ENCODE results near the gene VPS41.
"Not testable (repeated sequence)": the region's sequence is repeated elsewhere in the genome, so short reads cannot be mapped to it uniquely, and the experiment has no call there.

Gene VPS41

GRCh38 chr7:38855386-38855785 is 53.6 kb downstream of the VPS41 start:
- Histone ChIP-seq H3K4me3 (ENCODE audit: low read depth, low read length) (no peak overlapping the region), H3K9ac (ENCODE audit: low read depth, low read length) (no peak overlapping the region), H3K27me3 (ENCODE audit: control insufficient read depth, insufficient read depth, low read length) (no peaks in the 10 kb centered on the region), H3K9me3 (ENCODE audit: control insufficient read depth, insufficient read depth, low read length) (no peaks in the 10 kb centered on the region), H3K27ac (ENCODE audit: low read depth, low read length) (no peak overlapping the region), H3K36me3 (ENCODE audit: control insufficient read depth, insufficient read depth, low read length) (no peaks in the 10 kb centered on the region), H3K4me1 (ENCODE audit: control insufficient read depth, insufficient read depth, low read length) (peaks cover 3% of the 10 kb centered on the region; the same call in 1 of the 2 replicates)

DNA sequence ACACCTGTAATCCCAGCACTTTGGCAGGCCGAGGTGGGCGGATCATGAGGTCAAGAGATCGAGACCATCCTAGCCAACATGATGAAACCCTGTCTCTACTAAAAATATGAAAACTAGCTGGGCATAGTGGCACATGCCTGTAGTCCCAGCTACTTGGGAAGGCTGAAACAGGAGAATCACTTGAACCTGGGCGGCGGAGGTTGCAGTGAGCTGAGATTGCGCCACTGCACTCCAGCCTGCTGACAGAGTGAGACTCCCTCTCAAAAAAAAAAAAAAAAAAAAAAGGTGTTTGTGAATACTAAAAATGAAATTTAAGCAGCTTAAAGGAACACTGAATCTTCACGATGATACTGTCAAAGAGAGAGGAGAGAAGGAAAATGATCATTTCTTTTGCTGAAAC is 54.0 kb downstream of the VPS41 start:
- not testable (repeated sequence) for H3K4me1 ChIP-seq (ENCODE audit: control insufficient read depth, insufficient read depth, low read length); H3K9ac ChIP-seq (ENCODE audit: low read depth, low read length); H3K27ac ChIP-seq (ENCODE audit: low read depth, low read length); H3K27me3 ChIP-seq (ENCODE audit: control insufficient read depth, insufficient read depth, low read length); H3K4me3 ChIP-seq (ENCODE audit: low read depth, low read length); H3K9me3 ChIP-seq (ENCODE audit: control insufficient read depth, insufficient read depth, low read length); H3K36me3 ChIP-seq (ENCODE audit: control insufficient read depth, insufficient read depth, low read length)

- no peak overlapping the region for H3K27ac ChIP-seq (ENCODE audit: low read depth, low read length)
- no peaks in the 10 kb centered on the region for H3K36me3 ChIP-seq (ENCODE audit: control insufficient read depth, insufficient read depth, low read length)
- H3K9ac ChIP-seq (ENCODE audit: low read depth, low read length) = no peak overlapping the region
- H3K9me3 ChIP-seq (ENCODE audit: control insufficient read depth, insufficient read depth, low read length) = no peaks in the 10 kb centered on the region
- H3K4me1 ChIP-seq (ENCODE audit: control insufficient read depth, insufficient read depth, low read length) = peaks cover 3% of the 10 kb centered on the region; the same call in 1 of the 2 replicates
- H3K4me3 ChIP-seq (ENCODE audit: low read depth, low read length) = no peak overlapping the region
- H3K27me3 ChIP-seq (ENCODE audit: control insufficient read depth, insufficient read depth, low read length) = no peaks in the 10 kb centered on the region
Measured at GRCh38 chr7:38851321-38851720, 57.7 kb downstream of the VPS41 start.

- H3K27me3 ChIP-seq (ENCODE audit: control insufficient read depth, insufficient read depth, low read length) = no peaks in the 10 kb centered on the region
- H3K9me3 ChIP-seq (ENCODE audit: control insufficient read depth, insufficient read depth, low read length) = no peaks in the 10 kb centered on the region
- H3K36me3 ChIP-seq (ENCODE audit: control insufficient read depth, insufficient read depth, low read length) = no peaks in the 10 kb centered on the region
- no peak overlapping the region for H3K27ac ChIP-seq (ENCODE audit: low read depth, low read length)
- H3K4me1 ChIP-seq (ENCODE audit: control insufficient read depth, insufficient read depth, low read length) = peaks cover 1% of the 10 kb centered on the region; the same call in 1 of the 2 replicates
- H3K4me3 ChIP-seq (ENCODE audit: low read depth, low read length) = no peak overlapping the region
- no peak overlapping the region for H3K9ac ChIP-seq (ENCODE audit: low read depth, low read length)
Measured at GRCh38 chr7:38846280-38846679, 62.7 kb downstream of the VPS41 start.

DNA sequence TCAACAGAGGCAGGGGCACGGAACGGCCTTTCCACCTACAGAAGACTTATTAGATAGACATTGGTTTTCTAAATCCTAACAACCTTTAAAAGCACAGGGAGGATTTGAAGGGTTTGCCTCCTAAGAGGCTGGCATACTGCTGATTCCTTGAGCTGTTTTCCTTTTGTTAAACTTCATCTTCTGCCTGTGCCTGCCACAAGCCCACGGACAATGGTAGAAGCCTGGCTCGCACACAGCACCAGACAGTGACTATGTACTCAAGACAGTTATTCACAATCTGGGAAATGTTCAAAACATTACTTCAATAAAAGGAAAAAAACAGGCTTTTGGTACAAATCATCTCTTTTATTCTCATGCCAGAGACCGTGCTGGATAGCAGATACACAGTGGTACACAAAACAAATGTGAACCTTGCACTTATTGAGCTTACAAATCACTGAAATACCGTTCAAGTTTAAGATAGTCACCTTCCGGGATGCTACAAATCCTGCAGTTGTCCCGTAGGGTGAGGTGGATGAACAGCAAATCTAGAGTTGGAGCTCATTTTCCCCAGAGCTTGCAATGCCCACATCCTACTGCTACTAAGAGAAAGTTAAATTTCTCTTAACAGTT is 63.9 kb downstream of the VPS41 start:
- H3K9ac ChIP-seq (ENCODE audit: low read depth, low read length) = no peak overlapping the region
- H3K9me3 ChIP-seq (ENCODE audit: control insufficient read depth, insufficient read depth, low read length) = no peaks in the 10 kb centered on the region
- H3K27ac ChIP-seq (ENCODE audit: low read depth, low read length) = no peak overlapping the region
- H3K27me3 ChIP-seq (ENCODE audit: control insufficient read depth, insufficient read depth, low read length) = no peaks in the 10 kb centered on the region
- H3K4me1 ChIP-seq (ENCODE audit: control insufficient read depth, insufficient read depth, low read length) = no peaks in the 10 kb centered on the region
- H3K4me3 ChIP-seq (ENCODE audit: low read depth, low read length) = no peak overlapping the region
- H3K36me3 ChIP-seq (ENCODE audit: control insufficient read depth, insufficient read depth, low read length) = no peaks in the 10 kb centered on the region

DNA sequence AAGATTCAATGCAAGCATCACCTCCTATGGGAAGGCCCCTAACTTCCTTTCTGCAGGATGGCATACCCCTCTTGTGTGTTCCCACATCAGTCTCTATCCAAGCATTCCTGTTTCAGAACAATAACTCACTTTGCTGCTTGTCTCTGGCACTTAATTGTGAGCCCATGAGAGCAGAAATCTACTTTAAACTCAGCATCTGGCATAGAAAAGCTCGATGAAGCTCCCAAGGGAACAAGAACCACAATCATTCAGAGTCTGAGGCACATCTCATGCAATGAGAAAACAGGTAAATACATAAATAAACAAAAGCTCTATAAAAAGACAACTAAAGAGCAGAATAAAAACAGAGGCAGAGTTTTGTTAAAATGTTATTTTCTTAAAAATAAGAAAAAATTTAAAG is 66.2 kb downstream of the VPS41 start:
- Histone ChIP-seq H3K4me3 (ENCODE audit: low read depth, low read length) (no peak overlapping the region), H3K9me3 (ENCODE audit: control insufficient read depth, insufficient read depth, low read length) (no peaks in the 10 kb centered on the region), H3K27ac (ENCODE audit: low read depth, low read length) (no peak overlapping the region), H3K9ac (ENCODE audit: low read depth, low read length) (no peak overlapping the region), H3K4me1 (ENCODE audit: control insufficient read depth, insufficient read depth, low read length) (no peaks in the 10 kb centered on the region), H3K36me3 (ENCODE audit: control insufficient read depth, insufficient read depth, low read length) (no peaks in the 10 kb centered on the region), H3K27me3 (ENCODE audit: control insufficient read depth, insufficient read depth, low read length) (no peaks in the 10 kb centered on the region)

- Histone ChIP-seq H3K4me1 (ENCODE audit: control insufficient read depth, insufficient read depth, low read length) (no peaks in the 10 kb centered on the region), H3K9me3 (ENCODE audit: control insufficient read depth, insufficient read depth, low read length) (0 out of 2 replicates have a peak, but pooled peaks cover 3% of the 10 kb centered on the region), H3K27me3 (ENCODE audit: control insufficient read depth, insufficient read depth, low read length) (no peaks in the 10 kb centered on the region), H3K27ac (ENCODE audit: low read depth, low read length) (no peak overlapping the region), H3K9ac (ENCODE audit: low read depth, low read length) (no peak overlapping the region), H3K36me3 (ENCODE audit: control insufficient read depth, insufficient read depth, low read length) (no peaks in the 10 kb centered on the region), H3K4me3 (ENCODE audit: low read depth, low read length) (no peak overlapping the region)
Measured at GRCh38 chr7:38840736-38841460, 68.1 kb downstream of the VPS41 start.

- Histone ChIP-seq H3K36me3 (ENCODE audit: control insufficient read depth, insufficient read depth, low read length) (no peaks in the 10 kb centered on the region), H3K9ac (ENCODE audit: low read depth, low read length) (no peak overlapping the region), H3K4me1 (ENCODE audit: control insufficient read depth, insufficient read depth, low read length) (no peaks in the 10 kb centered on the region), H3K27me3 (ENCODE audit: control insufficient read depth, insufficient read depth, low read length) (no peaks in the 10 kb centered on the region), H3K9me3 (ENCODE audit: control insufficient read depth, insufficient read depth, low read length) (0 out of 2 replicates have a peak, but pooled peaks cover 3% of the 10 kb centered on the region), H3K4me3 (ENCODE audit: low read depth, low read length) (no peak overlapping the region), H3K27ac (ENCODE audit: low read depth, low read length) (no peak overlapping the region)
Measured at GRCh38 chr7:38839851-38840250, 69.1 kb downstream of the VPS41 start.

DNA sequence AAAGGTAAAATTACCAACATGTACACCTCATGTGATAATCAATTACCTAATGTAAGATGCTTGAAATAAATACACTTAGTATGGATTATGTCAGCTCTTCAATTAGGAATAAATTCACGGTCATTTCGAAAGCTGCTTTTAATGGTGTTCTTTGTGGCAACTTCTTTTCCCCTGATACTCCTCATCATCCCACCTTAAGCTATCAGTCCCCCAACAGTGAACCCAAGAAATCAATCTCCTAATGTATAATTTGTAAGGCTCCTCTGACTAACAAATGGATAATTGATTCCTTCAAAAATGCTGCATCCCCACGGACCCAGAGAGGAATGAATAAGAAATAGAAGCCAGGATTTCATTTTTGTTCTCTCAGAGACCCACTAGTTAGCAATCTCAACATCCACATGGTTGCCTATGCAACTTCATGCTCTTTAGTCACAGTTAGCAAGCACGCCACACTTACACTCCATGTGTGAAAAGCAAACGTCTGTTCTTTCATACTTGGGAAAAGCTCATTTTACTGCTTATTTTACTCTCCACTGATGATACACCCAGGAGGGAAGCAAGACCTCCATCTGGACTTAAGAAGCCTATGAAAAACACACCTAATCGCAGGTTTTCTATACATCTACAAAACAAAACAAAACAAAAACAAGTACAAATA is 70.1 kb downstream of the VPS41 start:
- H3K4me1 ChIP-seq (ENCODE audit: control insufficient read depth, insufficient read depth, low read length) = no peaks in the 10 kb centered on the region
- 0 out of 2 replicates have a peak, but pooled peaks cover 3% of the 10 kb centered on the region for H3K9me3 ChIP-seq (ENCODE audit: control insufficient read depth, insufficient read depth, low read length)
- no peak overlapping the region for H3K9ac ChIP-seq (ENCODE audit: low read depth, low read length)
- no peaks in the 10 kb centered on the region for H3K36me3 ChIP-seq (ENCODE audit: control insufficient read depth, insufficient read depth, low read length)
- H3K27me3 ChIP-seq (ENCODE audit: control insufficient read depth, insufficient read depth, low read length) = no peaks in the 10 kb centered on the region
- H3K27ac ChIP-seq (ENCODE audit: low read depth, low read length) = no peak overlapping the region
- no peak overlapping the region for H3K4me3 ChIP-seq (ENCODE audit: low read depth, low read length)

DNA sequence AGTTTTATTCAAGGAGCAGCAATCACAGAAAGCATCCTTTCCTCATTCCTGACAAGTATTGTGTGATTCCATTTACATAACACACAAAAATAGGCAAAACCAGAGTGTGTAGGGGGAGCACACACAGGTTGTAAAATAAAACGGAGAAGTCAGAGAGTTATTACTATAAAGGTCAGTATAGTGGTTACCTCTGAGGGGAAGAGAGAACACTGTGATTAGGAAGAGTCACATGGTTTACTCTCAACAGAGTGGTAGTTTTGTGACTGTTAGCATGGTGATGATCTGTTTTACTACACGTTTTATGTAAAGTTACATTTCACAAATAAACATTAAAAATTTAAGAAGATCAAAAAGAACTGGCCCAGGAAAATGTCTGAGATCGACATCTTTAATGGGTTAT is 74.6 kb downstream of the VPS41 start:
- no peak overlapping the region for H3K9ac ChIP-seq (ENCODE audit: low read depth, low read length)
- no peak overlapping the region for H3K4me3 ChIP-seq (ENCODE audit: low read depth, low read length)
- H3K36me3 ChIP-seq (ENCODE audit: control insufficient read depth, insufficient read depth, low read length) = no peaks in the 10 kb centered on the region; the same call in none of the 2 replicates
- H3K9me3 ChIP-seq (ENCODE audit: control insufficient read depth, insufficient read depth, low read length) = 0 out of 2 replicates have a peak, but pooled peaks cover 3% of the 10 kb centered on the region
- H3K27me3 ChIP-seq (ENCODE audit: control insufficient read depth, insufficient read depth, low read length) = no peaks in the 10 kb centered on the region
- no peak overlapping the region for H3K27ac ChIP-seq (ENCODE audit: low read depth, low read length)
- H3K4me1 ChIP-seq (ENCODE audit: control insufficient read depth, insufficient read depth, low read length) = peaks cover 7% of the 10 kb centered on the region; the same call in 1 of the 2 replicates

DNA sequence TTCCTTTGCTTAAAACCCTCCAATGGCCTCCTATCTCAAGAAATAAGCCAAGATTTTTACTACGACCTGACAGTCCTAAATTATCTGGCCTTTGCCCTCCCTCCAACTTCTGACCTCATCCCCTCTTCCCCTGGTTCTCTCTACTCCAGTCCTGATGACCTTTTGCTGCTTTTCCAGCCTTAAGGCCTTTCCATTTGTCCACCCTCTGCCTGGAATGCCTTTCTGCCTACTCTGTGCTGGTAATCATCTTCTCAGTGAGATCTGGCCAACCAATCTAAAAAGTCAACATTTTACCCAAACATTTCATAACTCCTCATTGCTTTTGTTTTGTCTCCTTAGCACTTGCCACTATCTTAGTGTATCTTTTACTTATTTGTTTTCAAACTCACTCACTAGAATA is 75.7 kb downstream of the VPS41 start:
- Histone ChIP-seq H3K27me3 (ENCODE audit: control insufficient read depth, insufficient read depth, low read length) (no peaks in the 10 kb centered on the region), H3K9ac (ENCODE audit: low read depth, low read length) (no peak overlapping the region), H3K27ac (ENCODE audit: low read depth, low read length) (no peak overlapping the region), H3K4me1 (ENCODE audit: control insufficient read depth, insufficient read depth, low read length) (peaks cover 7% of the 10 kb centered on the region; the same call in 1 of the 2 replicates), H3K9me3 (ENCODE audit: control insufficient read depth, insufficient read depth, low read length) (0 out of 2 replicates have a peak, but pooled peaks cover 3% of the 10 kb centered on the region), H3K4me3 (ENCODE audit: low read depth, low read length) (no peak overlapping the region), H3K36me3 (ENCODE audit: control insufficient read depth, insufficient read depth, low read length) (no peaks in the 10 kb centered on the region; the same call in none of the 2 replicates)

Measured in HUES48 (cell line).